Frontal cortex (tissue), 4 donors: ENCODE data around the gene PCSK6. TPM values are rescaled to one million over a fixed set of nuclear protein-coding genes. Genes with fewer than 3 reads are reported as not detected.

Experiments
- DNase-seq, 2 donors: peaks; one replicate each; pipeline ENCODE4 v3.0.0; 2012; ENCODE audit warnings: low spot score in 2 of 2
- FAIRE-seq: peaks from 2 replicates; lab custom pipeline; 2012; peaks lifted over from hg19 to GRCh38; lab: Jason Lieb, UNC
- total RNA-seq: library from RNA; depleted of rRNA; stranded (reverse); fragments of >200 nt; gene quantifications from one replicate; pipeline ENCODE4 v1.2.3, GENCODE V29; 2014
- donor health status: control.
- donor health status: control.
- donor health status: control.

PCSK6 gene
- total RNA-seq, 1 donor from 2014 or later, result 18.3 TPM

GRCh38 chr15:101525087-101525669 is 35.7 kb upstream of the PCSK6 start:
- FAIRE-seq, result no peak
- DNase-seq, result no peak

GRCh38 chr15:101523560-101523940 is 34.0 kb upstream of the PCSK6 start:
- no peak for FAIRE-seq
- DNase-seq, result peak; percentile 50 to 54

GRCh38 chr15:101522621-101523559 is 33.4 kb upstream of the PCSK6 start:
- no peak for DNase-seq
- no peak for FAIRE-seq

GRCh38 chr15:101522091-101522490 is 32.6 kb upstream of the PCSK6 start:
- DNase-seq (no peak), FAIRE-seq (no peak)

- no peak for DNase-seq
- FAIRE-seq, result no peak
Observed at GRCh38 chr15:101521591-101521990, 32.1 kb upstream of the PCSK6 start.

- DNase-seq (no peak), FAIRE-seq (no peak)
Observed at GRCh38 chr15:101521069-101521468, 31.6 kb upstream of the PCSK6 start.

GRCh38 chr15:101520395-101520794 is 30.9 kb upstream of the PCSK6 start:
- DNase-seq (no peak), FAIRE-seq (no peak)

GRCh38 chr15:101517504-101517903 is 28.0 kb upstream of the PCSK6 start:
- FAIRE-seq, result no peak
- DNase-seq, result no peak

GRCh38 chr15:101514318-101514717 is 24.8 kb upstream of the PCSK6 start:
- DNase-seq (no peak), FAIRE-seq (no peak)

- DNase-seq (no peak), FAIRE-seq (no peak)
Observed at GRCh38 chr15:101511717-101512116, 22.2 kb upstream of the PCSK6 start.

GRCh38 chr15:101510212-101511197 is 21.0 kb upstream of the PCSK6 start:
- FAIRE-seq (no peak), DNase-seq (no peak)

- DNase-seq (no peak), FAIRE-seq (no peak)
Observed at GRCh38 chr15:101509279-101509678, 19.8 kb upstream of the PCSK6 start.

- FAIRE-seq, result no peak
- no peak for DNase-seq
Observed at GRCh38 chr15:101506491-101506890, 17.0 kb upstream of the PCSK6 start.

GRCh38 chr15:101505610-101506337 is 16.3 kb upstream of the PCSK6 start:
- no peak for DNase-seq
- no peak for FAIRE-seq

- FAIRE-seq, result no peak
- DNase-seq, result no peak
Observed at GRCh38 chr15:101504866-101505609, 15.5 kb upstream of the PCSK6 start.

GRCh38 chr15:101504373-101504772 is 14.9 kb upstream of the PCSK6 start:
- DNase-seq (no peak), FAIRE-seq (no peak)

GRCh38 chr15:101503296-101503599 is 13.7 kb upstream of the PCSK6 start:
- DNase-seq (no peak), FAIRE-seq (no peak)

- DNase-seq (no peak), FAIRE-seq (no peak)
Observed at GRCh38 chr15:101502572-101503295, 13.2 kb upstream of the PCSK6 start.
